ENCODE data around the gene FAM216B. TPM values are rescaled to one million over a fixed set of nuclear protein-coding genes. Genes with fewer than 3 reads are reported as not detected.

Gene FAM216B
- total and polyA plus RNA-seq, 10 of the 15 experiments (the other 5 are each of a cell fraction or from before 2014, with no cell fraction given) = not detected

DNA sequence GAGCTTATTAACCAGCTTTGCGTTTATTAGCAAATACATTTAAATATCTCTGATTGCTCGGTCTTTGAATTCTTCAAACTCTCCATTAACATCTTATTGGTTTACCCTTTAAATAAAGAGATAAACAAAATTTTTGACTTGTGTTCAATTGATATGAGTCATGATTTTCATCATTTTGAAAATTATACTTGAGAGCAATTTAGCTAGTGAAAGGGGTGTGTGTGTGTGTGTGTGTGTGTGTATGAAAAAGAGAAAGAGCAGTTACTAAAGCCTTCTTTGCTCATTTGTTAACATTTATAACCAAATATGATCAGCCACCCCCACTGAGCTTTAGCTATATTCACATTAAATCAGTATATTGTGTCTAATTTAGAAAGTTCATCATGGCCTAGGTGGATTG lies 48.3 kb upstream of the FAM216B start:
- no peak overlapping the region for H2AFZ ChIP-seq (ENCODE audit: control insufficient read depth, low read depth, low read length)
- no peak for DNase-seq (ENCODE audit: low read depth, low spot score)
- H3K4me1 ChIP-seq (ENCODE audit: control insufficient read depth, insufficient read depth, low read length) = no peaks in the 10 kb centered on the region
- TF ChIP-seq, protein P1, sequence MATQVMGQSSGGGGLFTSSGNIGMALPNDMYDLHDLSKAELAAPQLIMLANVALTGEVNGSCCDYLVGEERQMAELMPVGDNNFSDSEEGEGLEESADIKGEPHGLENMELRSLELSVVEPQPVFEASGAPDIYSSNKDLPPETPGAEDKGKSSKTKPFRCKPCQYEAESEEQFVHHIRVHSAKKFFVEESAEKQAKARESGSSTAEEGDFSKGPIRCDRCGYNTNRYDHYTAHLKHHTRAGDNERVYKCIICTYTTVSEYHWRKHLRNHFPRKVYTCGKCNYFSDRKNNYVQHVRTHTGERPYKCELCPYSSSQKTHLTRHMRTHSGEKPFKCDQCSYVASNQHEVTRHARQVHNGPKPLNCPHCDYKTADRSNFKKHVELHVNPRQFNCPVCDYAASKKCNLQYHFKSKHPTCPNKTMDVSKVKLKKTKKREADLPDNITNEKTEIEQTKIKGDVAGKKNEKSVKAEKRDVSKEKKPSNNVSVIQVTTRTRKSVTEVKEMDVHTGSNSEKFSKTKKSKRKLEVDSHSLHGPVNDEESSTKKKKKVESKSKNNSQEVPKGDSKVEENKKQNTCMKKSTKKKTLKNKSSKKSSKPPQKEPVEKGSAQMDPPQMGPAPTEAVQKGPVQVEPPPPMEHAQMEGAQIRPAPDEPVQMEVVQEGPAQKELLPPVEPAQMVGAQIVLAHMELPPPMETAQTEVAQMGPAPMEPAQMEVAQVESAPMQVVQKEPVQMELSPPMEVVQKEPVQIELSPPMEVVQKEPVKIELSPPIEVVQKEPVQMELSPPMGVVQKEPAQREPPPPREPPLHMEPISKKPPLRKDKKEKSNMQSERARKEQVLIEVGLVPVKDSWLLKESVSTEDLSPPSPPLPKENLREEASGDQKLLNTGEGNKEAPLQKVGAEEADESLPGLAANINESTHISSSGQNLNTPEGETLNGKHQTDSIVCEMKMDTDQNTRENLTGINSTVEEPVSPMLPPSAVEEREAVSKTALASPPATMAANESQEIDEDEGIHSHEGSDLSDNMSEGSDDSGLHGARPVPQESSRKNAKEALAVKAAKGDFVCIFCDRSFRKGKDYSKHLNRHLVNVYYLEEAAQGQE (IDR thresholded peaks at IDR 0.05; ENCODE audit: low read depth, low read length) = no peak
- TF ChIP-seq PML (IDR thresholded peaks at IDR 0.05; ENCODE audit: low read length) = no peak
- TF ChIP-seq NRF1 (conservative IDR thresholded peaks at IDR 0.05; ENCODE audit: low read depth, low read length) = no peak
- no peak for TF ChIP-seq IKZF2 (IDR thresholded peaks at IDR 0.05)
- TF ChIP-seq KAT2A (conservative IDR thresholded peaks at IDR 0.05; ENCODE audit: control insufficient read depth, low read depth, low read length) = no peak
- no peak for TF ChIP-seq RAD21 (IDR thresholded peaks at IDR 0.05; ENCODE audit: insufficient read depth, low read depth, low read length)
- no peak for TF ChIP-seq ZZZ3 (IDR thresholded peaks at IDR 0.05; ENCODE audit: control insufficient read depth, insufficient read length, low read depth)
- no peak for TF ChIP-seq RAD51 (IDR thresholded peaks at IDR 0.05)
- no peak for TF ChIP-seq EGR1 (IDR thresholded peaks at IDR 0.05; ENCODE audit: borderline replicate concordance in 1 of 2, low read depth in 2 of 2, low read length in 2 of 2)
- no peak for TF ChIP-seq POU2F2 (IDR thresholded peaks at IDR 0.05; ENCODE audit: borderline replicate concordance, low read depth, low read length)
- no peak for TF ChIP-seq BHLHE40 (IDR thresholded peaks at IDR 0.05; ENCODE audit: borderline replicate concordance in 1 of 2, low read depth in 2 of 2, low read length in 1 of 2)
- no peak for TF ChIP-seq DPF2 (IDR thresholded peaks at IDR 0.05)
- no peak for TF ChIP-seq MTA3 (IDR thresholded peaks at IDR 0.05; ENCODE audit: borderline replicate concordance, low read length)
- TF ChIP-seq, protein P2, sequence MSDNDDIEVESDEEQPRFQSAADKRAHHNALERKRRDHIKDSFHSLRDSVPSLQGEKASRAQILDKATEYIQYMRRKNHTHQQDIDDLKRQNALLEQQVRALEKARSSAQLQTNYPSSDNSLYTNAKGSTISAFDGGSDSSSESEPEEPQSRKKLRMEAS (IDR thresholded peaks at IDR 0.05; ENCODE audit: low read depth, low read length) = no peak
- TF ChIP-seq TBL1XR1 (IDR thresholded peaks at IDR 0.05; ENCODE audit: low read depth, low read length) = no peak
- TF ChIP-seq, protein P3, sequence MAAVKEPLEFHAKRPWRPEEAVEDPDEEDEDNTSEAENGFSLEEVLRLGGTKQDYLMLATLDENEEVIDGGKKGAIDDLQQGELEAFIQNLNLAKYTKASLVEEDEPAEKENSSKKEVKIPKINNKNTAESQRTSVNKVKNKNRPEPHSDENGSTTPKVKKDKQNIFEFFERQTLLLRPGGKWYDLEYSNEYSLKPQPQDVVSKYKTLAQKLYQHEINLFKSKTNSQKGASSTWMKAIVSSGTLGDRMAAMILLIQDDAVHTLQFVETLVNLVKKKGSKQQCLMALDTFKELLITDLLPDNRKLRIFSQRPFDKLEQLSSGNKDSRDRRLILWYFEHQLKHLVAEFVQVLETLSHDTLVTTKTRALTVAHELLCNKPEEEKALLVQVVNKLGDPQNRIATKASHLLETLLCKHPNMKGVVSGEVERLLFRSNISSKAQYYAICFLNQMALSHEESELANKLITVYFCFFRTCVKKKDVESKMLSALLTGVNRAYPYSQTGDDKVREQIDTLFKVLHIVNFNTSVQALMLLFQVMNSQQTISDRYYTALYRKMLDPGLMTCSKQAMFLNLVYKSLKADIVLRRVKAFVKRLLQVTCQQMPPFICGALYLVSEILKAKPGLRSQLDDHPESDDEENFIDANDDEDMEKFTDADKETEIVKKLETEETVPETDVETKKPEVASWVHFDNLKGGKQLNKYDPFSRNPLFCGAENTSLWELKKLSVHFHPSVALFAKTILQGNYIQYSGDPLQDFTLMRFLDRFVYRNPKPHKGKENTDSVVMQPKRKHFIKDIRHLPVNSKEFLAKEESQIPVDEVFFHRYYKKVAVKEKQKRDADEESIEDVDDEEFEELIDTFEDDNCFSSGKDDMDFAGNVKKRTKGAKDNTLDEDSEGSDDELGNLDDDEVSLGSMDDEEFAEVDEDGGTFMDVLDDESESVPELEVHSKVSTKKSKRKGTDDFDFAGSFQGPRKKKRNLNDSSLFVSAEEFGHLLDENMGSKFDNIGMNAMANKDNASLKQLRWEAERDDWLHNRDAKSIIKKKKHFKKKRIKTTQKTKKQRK (IDR thresholded peaks at IDR 0.05; ENCODE audit: low read depth, low read length) = no peak
- TF ChIP-seq STAT3 (IDR thresholded peaks at IDR 0.05; ENCODE audit: low read depth, low read length) = no peak
- TF ChIP-seq KLF5 (IDR thresholded peaks at IDR 0.05; ENCODE audit: partially characterized antibody) = no peak
- TF ChIP-seq CBX5 (IDR thresholded peaks at IDR 0.05; ENCODE audit: low read depth) = no peak
- TF ChIP-seq SPI1 (IDR thresholded peaks at IDR 0.05; ENCODE audit: borderline replicate concordance, insufficient read depth, low read depth, low read length) = no peak
- H4K20me1 ChIP-seq (ENCODE audit: control insufficient read depth, insufficient read depth) = no peaks in the 10 kb centered on the region
- SMC1A ChIA-PET (ENCODE audit: uncharacterized antibody, unreplicated experiment) = interaction anchor here (1.5 kb wide), 1 partner anchor 35 kb away, joined by 3 read pairs; no protein-coding TSS in a partner anchor
- no peaks in the 10 kb centered on the region for H3K36me3 ChIP-seq (ENCODE audit: control insufficient read depth in 2 of 2, insufficient read depth in 2 of 2, low read length in 1 of 2)
- intact Hi-C loops (cut with micrococcal nuclease; ENCODE audit: unreplicated experiment) (no loop called here), in situ Hi-C loops (cut with MboI) (no loop called here)
- RAD21 ChIA-PET (ENCODE audit: unreplicated experiment) = no interaction called here
- BruUV-seq (replicated peaks) = no TSS peak
- H3K4me3 ChIP-seq = no peak overlapping the region
- CTCF ChIA-PET = no interaction called here
- no peak overlapping the region for H3K9ac ChIP-seq (ENCODE audit: control insufficient read depth, insufficient read depth, low read length)
- H3K9me3 ChIP-seq (replicated peaks; ENCODE audit: control insufficient read depth, insufficient read depth, low read length) = no peaks in the 10 kb centered on the region
- no peak overlapping the region for H3K4me2 ChIP-seq (ENCODE audit: control insufficient read depth, insufficient read depth)
- ATAC-seq = no peak
- peaks cover 0 to 3% of the 10 kb centered on the region in 2 experiments; a peak in 1 of 4 replicates for H3K27me3 ChIP-seq (replicated peaks in 1 of 2; ENCODE audit: control insufficient read depth in 2 of 2, insufficient read depth in 2 of 2, low read length in 1 of 2)
- 48% methylated on average over 2 of the region's 2 CpGs for WGBS (ENCODE audit: insufficient coverage, insufficient replicate concordance, low lambda C conversion rate, missing lambda C conversion rate)
- POLR2A ChIA-PET = interaction anchor here (0.6 kb wide), 1 partner anchor 177 kb away, joined by 5 read pairs; no protein-coding TSS in a partner anchor
- H3K27ac ChIP-seq (ENCODE audit: control insufficient read depth, insufficient read depth) = no peak overlapping the region
- no peak for FAIRE-seq
- H3K79me2 ChIP-seq (ENCODE audit: control insufficient read depth, insufficient read depth, low read length) = no peaks in the 10 kb centered on the region

Data from GM12878 (cell line).